HEK293T (cell line): ENCODE data around the gene LRMDA.
A peak's percentile ranks its signal among the peaks of the same experiment; 100 is the strongest.

Experiments used
- CTCF ChIA-PET: fragments of 350-600 bp; formaldehyde crosslinking; extraction: SDS; loops from one replicate; lab custom pipeline; 2021; ENCODE audit warnings: antibody characterized with exemption, inconsistent platforms; lab: Yijun Ruan, JAX
- POLR2A ChIA-PET: fragments of 350-600 bp; formaldehyde crosslinking; extraction: SDS; loops from one replicate; lab custom pipeline; 2020; ENCODE audit warnings: antibody characterized with exemption, inconsistent platforms; lab: Yijun Ruan, JAX
- DNase-seq: peaks from one replicate; pipeline ENCODE4 v3.0.0; 2012; ENCODE audit warnings: mixed read lengths; ENCODE audit errors: extremely low spot score
- ARNT ChIP-seq: fragments of 450-650 bp; IDR thresholded peaks from 2 replicates; pipeline ENCODE4 v1.6.1; 2017; ENCODE audit warnings: mild to moderate bottlenecking
- BHLHE40 ChIP-seq: fragments of 450-650 bp; IDR thresholded peaks from 2 replicates; pipeline ENCODE4 v1.6.1; 2016; ENCODE audit warnings: mild to moderate bottlenecking, moderate library complexity, borderline replicate concordance
- CTBP1 ChIP-seq: fragments of 450-650 bp; IDR thresholded peaks from 2 replicates; pipeline ENCODE4 v1.6.1; 2016; ENCODE audit warnings: borderline replicate concordance
- ELF4 ChIP-seq: fragments of 450-650 bp; IDR thresholded peaks from 2 replicates; pipeline ENCODE4 v1.6.1; 2017; ENCODE audit warnings: antibody characterized with exemption
- FOXA1 ChIP-seq: fragments of 450-650 bp; IDR thresholded peaks from 2 replicates; pipeline ENCODE4 v1.6.1; 2016; ENCODE audit warnings: mild to moderate bottlenecking
- FOXK2 ChIP-seq: fragments of 450-650 bp; IDR thresholded peaks from 2 replicates; pipeline ENCODE4 v1.6.1; 2016; ENCODE audit warnings: mild to moderate bottlenecking
- FOXM1 ChIP-seq: fragments of 450-650 bp; IDR thresholded peaks from 2 replicates; pipeline ENCODE4 v1.6.1; 2017; ENCODE audit warnings: mild to moderate bottlenecking, borderline replicate concordance
- HDGF ChIP-seq: fragments of 450-650 bp; IDR thresholded peaks from 2 replicates; pipeline ENCODE4 v1.6.1; 2017; ENCODE audit warnings: antibody characterized with exemption, borderline replicate concordance
- L3MBTL2 ChIP-seq: fragments of 450-650 bp; conservative IDR thresholded peaks from 2 replicates; pipeline ENCODE4 v1.6.1; 2016; ENCODE audit warnings: mild to moderate bottlenecking
- LEF1 ChIP-seq: fragments of 450-650 bp; IDR thresholded peaks from 2 replicates; pipeline ENCODE4 v1.6.1; 2017; ENCODE audit warnings: mild to moderate bottlenecking, borderline replicate concordance
- NFRKB ChIP-seq: fragments of 450-650 bp; IDR thresholded peaks from 2 replicates; pipeline ENCODE4 v1.6.1; 2016; ENCODE audit warnings: mild to moderate bottlenecking, moderate library complexity
- PKNOX1 ChIP-seq: fragments of 450-650 bp; IDR thresholded peaks from 2 replicates; pipeline ENCODE4 v1.6.1; 2016
- SP1 ChIP-seq: fragments of 450-650 bp; IDR thresholded peaks from 2 replicates; pipeline ENCODE4 v1.6.1; 2017
- SUZ12 ChIP-seq: fragments of 450-650 bp; IDR thresholded peaks from 2 replicates; pipeline ENCODE4 v1.6.1; 2016; ENCODE audit warnings: mild to moderate bottlenecking
- TARDBP ChIP-seq: fragments of 450-650 bp; IDR thresholded peaks from 2 replicates; pipeline ENCODE4 v1.6.1; 2016
- ZNF384 ChIP-seq: fragments of 450-650 bp; IDR thresholded peaks from 2 replicates; pipeline ENCODE4 v1.6.1; 2016

The LRMDA gene

DNA sequence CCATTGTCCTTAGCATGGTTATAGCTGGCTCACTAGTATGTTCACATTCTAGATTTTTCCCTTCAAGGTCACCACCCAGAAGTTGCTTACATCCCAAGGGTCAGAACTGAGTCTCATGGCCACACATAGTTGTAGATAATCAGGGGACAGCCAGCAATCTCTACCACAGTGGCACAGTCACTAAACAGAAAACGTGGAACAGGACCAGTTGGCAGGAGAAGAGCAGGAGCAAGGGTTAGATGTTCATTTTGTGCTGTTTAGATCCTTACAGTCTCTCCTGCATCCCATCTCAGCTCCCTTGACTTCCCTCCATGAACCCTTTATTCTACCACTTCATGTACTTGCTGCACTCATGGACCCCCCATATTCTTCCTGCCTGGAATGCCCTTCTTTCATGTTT, 73.9 kb downstream of the LRMDA start:
- ChIA-PET CTCF (interaction anchor here (1.8 kb wide), 2 partner anchors 19 to 89 kb away, joined by 4 to 5 read pairs; no protein-coding TSS in a partner anchor), POLR2A (interaction anchor here (1.3 to 4.1 kb wide), 4 partner anchors 34 to 105 kb away, joined by 3 to 46 read pairs (median 4); partner anchors contain the start of gene ZNF503)
- TF ChIP-seq LEF1 (no peak), L3MBTL2 (no peak), ZNF384 (no peak), FOXK2 (no peak), ARNT (no peak), FOXM1 (no peak), NFRKB (no peak), ELF4 (no peak)
- no peak for DNase-seq

GRCh38 chr10:75505840-75506506, 74.5 kb downstream of the LRMDA start:
- TF ChIP-seq L3MBTL2 (no peak), CTBP1 (no peak), NFRKB (no peak), FOXA1 (no peak), SUZ12 (no peak), ZNF384 (no peak), FOXM1 (no peak), SP1 (no peak), TARDBP (no peak), ARNT (no peak), BHLHE40 (no peak), HDGF (no peak), PKNOX1 (no peak), LEF1 (no peak), FOXK2 (no peak), ELF4 (no peak)
- DNase-seq: no peak
- ChIA-PET CTCF (interaction anchor here (1.8 kb wide), 1 partner anchor 88 kb away, joined by 5 read pairs; no protein-coding TSS in a partner anchor), POLR2A (interaction anchor here (1.3 to 4.1 kb wide), 5 partner anchors 34 to 105 kb away, joined by 3 to 46 read pairs (median 4); partner anchors contain the start of gene ZNF503)

- ChIA-PET CTCF (interaction anchor here (1.8 kb wide), 1 partner anchor 87 kb away, joined by 5 read pairs; no protein-coding TSS in a partner anchor), POLR2A (interaction anchor here (1.5 to 4.1 kb wide), 5 partner anchors 35 to 106 kb away, joined by 3 to 46 read pairs (median 12); partner anchors contain the start of gene ZNF503)
- TF ChIP-seq BHLHE40 (no peak), SUZ12 (no peak), L3MBTL2 (no peak), ELF4 (no peak), LEF1 (no peak), SP1 (no peak), CTBP1 (no peak), TARDBP (no peak), FOXM1 (no peak), ARNT (no peak), FOXK2 (no peak)
- DNase-seq: no peak
These were observed 75.5 kb downstream of the LRMDA start for GRCh38 chr10:75506930-75507329.

GRCh38 chr10:75507469-75507868, 76.0 kb downstream of the LRMDA start:
- POLR2A ChIA-PET: interaction anchor here (1.1 to 4.1 kb wide), 8 partner anchors 15 to 111 kb away, joined by 3 to 46 read pairs (median 11); partner anchors contain the start of gene ZNF503
- CTCF ChIA-PET: interaction anchor here (0.6 to 1.1 kb wide), 3 partner anchors 50 to 150 kb away, joined by 3 read pairs; no protein-coding TSS in a partner anchor
- DNase-seq: no peak
- TF ChIP-seq SP1 (no peak), TARDBP (no peak), PKNOX1 (no peak)

- TF ChIP-seq TARDBP (no peak), LEF1 (peak; percentile 94), FOXK2 (0 out of 2 replicates have a peak, but pooled peaks have one; percentile 57), CTBP1 (peak; percentile 98), L3MBTL2 (no peak), ZNF384 (no peak), SUZ12 (no peak), ELF4 (no peak), NFRKB (no peak), HDGF (no peak), SP1 (no peak), ARNT (peak; percentile 38), FOXM1 (no peak), BHLHE40 (no peak), PKNOX1 (peak; percentile 98), FOXA1 (no peak)
- CTCF ChIA-PET: interaction anchor here (0.6 to 1.1 kb wide), 5 partner anchors 36 to 192 kb away, joined by 3 read pairs; no protein-coding TSS in a partner anchor
- peak; percentile 56 for DNase-seq
- POLR2A ChIA-PET: interaction anchor here (0.6 to 4.1 kb wide), 12 partner anchors 15 to 214 kb away, joined by 3 to 46 read pairs (median 9); partner anchors contain the start of gene ZNF503
These were observed 76.9 kb downstream of the LRMDA start for GRCh38 chr10:75508239-75508813.
